ENCODE data around the gene NTM.

The NTM gene

GRCh38 chr11:132101881-132102280 lies 731.5 kb downstream of the NTM start:
- no peak overlapping the region for H3K23ac ChIP-seq (ENCODE audit: low read depth, low read length, poor library complexity)
- H3K14ac ChIP-seq (ENCODE audit: low read length) = no peak overlapping the region
- no peaks in the 10 kb centered on the region for H3K36me3 ChIP-seq (replicated peaks in 1 of 2; ENCODE audit: control insufficient read depth in 2 of 2, insufficient read depth in 2 of 2, low read length in 2 of 2)
- no peaks in the 10 kb centered on the region for H3K4me1 ChIP-seq (ENCODE audit: control insufficient read depth in 2 of 2, insufficient read depth in 1 of 2, low read depth in 1 of 2, low read length in 2 of 2)
- no peak overlapping the region for H3K9ac ChIP-seq (ENCODE audit: low read depth, low read length, poor library complexity)
- no peak overlapping the region for H3K4me2 ChIP-seq (ENCODE audit: insufficient read depth, low read length, poor library complexity, severe bottlenecking)
- H3K9me3 ChIP-seq (replicated peaks in 1 of 2; ENCODE audit: control insufficient read depth in 2 of 2, insufficient read depth in 1 of 2, low read depth in 1 of 2, low read length in 2 of 2) = no peaks in the 10 kb centered on the region
- H2BK5ac ChIP-seq (ENCODE audit: low read length) = no peak overlapping the region
- no peak overlapping the region for H4K8ac ChIP-seq (ENCODE audit: low read depth, low read length)
- H2BK12ac ChIP-seq (ENCODE audit: low read length) = no peak overlapping the region
- H3K4ac ChIP-seq (ENCODE audit: low read length) = no peak overlapping the region
- no peak overlapping the region for H2AK5ac ChIP-seq (ENCODE audit: low read depth, low read length)
- no peak overlapping the region for H4K91ac ChIP-seq (ENCODE audit: low read depth, low read length, poor library complexity)
- no CpG with 5 or more reads among the region's 3 CpGs for WGBS, 2 donors (ENCODE audit: extremely low coverage in 2 of 2, insufficient read length in 2 of 2, insufficient replicate concordance in 1 of 2)
- no peaks in the 10 kb centered on the region for H3K79me1 ChIP-seq (ENCODE audit: low read depth, low read length)
- H3K4me3 ChIP-seq (ENCODE audit: low read length in 2 of 2) = no peak overlapping the region
- H3K27ac ChIP-seq (replicated peaks; ENCODE audit: low read length) = no peak overlapping the region
- H3K27me3 ChIP-seq (ENCODE audit: control insufficient read depth in 3 of 3, insufficient read depth in 3 of 3, low read depth in 1 of 3, low read length in 3 of 3) = no peaks in the 10 kb centered on the region
- H2AFZ ChIP-seq (ENCODE audit: low read length) = no peak overlapping the region
- DNase-seq (ENCODE audit: low spot score) = no peak
- H2BK15ac ChIP-seq (ENCODE audit: low read length) = no peak overlapping the region
- H3K18ac ChIP-seq (ENCODE audit: low read length) = no peak overlapping the region
- H2BK120ac ChIP-seq (ENCODE audit: low read depth, low read length) = no peak overlapping the region

DNA sequence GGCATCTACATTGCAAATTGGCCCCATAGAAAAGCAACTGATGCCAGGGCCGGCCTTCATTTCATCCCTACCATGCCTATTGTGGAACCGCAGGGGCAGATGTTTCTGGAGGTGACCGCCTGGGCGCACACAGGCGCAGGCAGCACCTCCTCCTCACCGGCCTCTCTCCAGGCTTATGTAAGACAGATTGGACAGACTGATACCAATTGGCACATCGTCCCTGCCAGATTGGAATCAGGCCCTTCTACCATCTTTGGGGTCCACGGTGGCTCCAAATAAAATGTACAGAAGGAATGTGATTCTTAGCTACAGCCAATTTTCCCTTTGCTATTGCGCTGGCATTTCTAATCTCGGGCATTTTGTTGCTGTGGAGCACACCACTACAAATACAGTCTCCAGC lies 732.6 kb downstream of the NTM start:
- H4K91ac ChIP-seq (ENCODE audit: low read depth, low read length, poor library complexity) = no peak overlapping the region
- no peaks in the 10 kb centered on the region for H3K9me3 ChIP-seq (replicated peaks in 1 of 2; ENCODE audit: control insufficient read depth in 2 of 2, insufficient read depth in 1 of 2, low read depth in 1 of 2, low read length in 2 of 2)
- H3K79me1 ChIP-seq (ENCODE audit: low read depth, low read length) = no peaks in the 10 kb centered on the region
- H2AFZ ChIP-seq (ENCODE audit: low read length) = no peak overlapping the region
- H2BK12ac ChIP-seq (ENCODE audit: low read length) = peak overlapping the region; percentile 7
- peak overlapping the region; percentile 31 for H2AK5ac ChIP-seq (ENCODE audit: low read depth, low read length)
- no peak overlapping the region for H3K23ac ChIP-seq (ENCODE audit: low read depth, low read length, poor library complexity)
- H3K4me1 ChIP-seq (ENCODE audit: control insufficient read depth in 2 of 2, insufficient read depth in 1 of 2, low read depth in 1 of 2, low read length in 2 of 2) = no peaks in the 10 kb centered on the region
- no peak for DNase-seq (ENCODE audit: low spot score)
- no peak overlapping the region for H3K4me3 ChIP-seq (ENCODE audit: low read length in 2 of 2)
- no peaks in the 10 kb centered on the region for H3K36me3 ChIP-seq (replicated peaks in 1 of 2; ENCODE audit: control insufficient read depth in 2 of 2, insufficient read depth in 2 of 2, low read length in 2 of 2)
- no peak overlapping the region for H4K8ac ChIP-seq (ENCODE audit: low read depth, low read length)
- peak overlapping the region; percentile 48 for H3K14ac ChIP-seq (ENCODE audit: low read length)
- no peak overlapping the region for H3K4ac ChIP-seq (ENCODE audit: low read length)
- no peak overlapping the region for H3K27ac ChIP-seq (replicated peaks; ENCODE audit: low read length)
- no peak overlapping the region for H3K18ac ChIP-seq (ENCODE audit: low read length)
- WGBS, 2 donors (ENCODE audit: extremely low coverage in 2 of 2, insufficient read length in 2 of 2, insufficient replicate concordance in 1 of 2) = no CpG with 5 or more reads among the region's 10 CpGs
- H3K9ac ChIP-seq (ENCODE audit: low read depth, low read length, poor library complexity) = no peak overlapping the region
- H2BK5ac ChIP-seq (ENCODE audit: low read length) = no peak overlapping the region
- no peaks in the 10 kb centered on the region for H3K27me3 ChIP-seq (ENCODE audit: control insufficient read depth in 3 of 3, insufficient read depth in 3 of 3, low read depth in 1 of 3, low read length in 3 of 3)
- no peak overlapping the region for H3K4me2 ChIP-seq (ENCODE audit: insufficient read depth, low read length, poor library complexity, severe bottlenecking)
- no peak overlapping the region for H2BK120ac ChIP-seq (ENCODE audit: low read depth, low read length)
- H2BK15ac ChIP-seq (ENCODE audit: low read length) = no peak overlapping the region

- H4K8ac ChIP-seq (ENCODE audit: low read depth, low read length) = no peak overlapping the region
- no peak overlapping the region for H3K4me3 ChIP-seq (ENCODE audit: low read length in 2 of 2)
- no peak overlapping the region for H3K9ac ChIP-seq (ENCODE audit: low read depth, low read length, poor library complexity)
- H3K4me2 ChIP-seq (ENCODE audit: insufficient read depth, low read length, poor library complexity, severe bottlenecking) = no peak overlapping the region
- no peak overlapping the region for H4K91ac ChIP-seq (ENCODE audit: low read depth, low read length, poor library complexity)
- no CpG with 5 or more reads among the region's 13 CpGs for WGBS, 2 donors (ENCODE audit: extremely low coverage in 2 of 2, insufficient read length in 2 of 2, insufficient replicate concordance in 1 of 2)
- no peak overlapping the region for H2AFZ ChIP-seq (ENCODE audit: low read length)
- H3K36me3 ChIP-seq (replicated peaks in 1 of 2; ENCODE audit: control insufficient read depth in 2 of 2, insufficient read depth in 2 of 2, low read length in 2 of 2) = no peaks in the 10 kb centered on the region
- no peak overlapping the region for H2BK120ac ChIP-seq (ENCODE audit: low read depth, low read length)
- no peaks in the 10 kb centered on the region for H3K9me3 ChIP-seq (replicated peaks in 1 of 2; ENCODE audit: control insufficient read depth in 2 of 2, insufficient read depth in 1 of 2, low read depth in 1 of 2, low read length in 2 of 2)
- H3K18ac ChIP-seq (ENCODE audit: low read length) = no peak overlapping the region
- H3K79me1 ChIP-seq (ENCODE audit: low read depth, low read length) = no peaks in the 10 kb centered on the region
- H3K27me3 ChIP-seq (ENCODE audit: control insufficient read depth in 3 of 3, insufficient read depth in 3 of 3, low read depth in 1 of 3, low read length in 3 of 3) = no peaks in the 10 kb centered on the region
- no peak overlapping the region for H3K23ac ChIP-seq (ENCODE audit: low read depth, low read length, poor library complexity)
- H3K4ac ChIP-seq (ENCODE audit: low read length) = no peak overlapping the region
- H2AK5ac ChIP-seq (ENCODE audit: low read depth, low read length) = no peak overlapping the region
- no peak overlapping the region for H3K27ac ChIP-seq (replicated peaks; ENCODE audit: low read length)
- no peaks in the 10 kb centered on the region for H3K4me1 ChIP-seq (ENCODE audit: control insufficient read depth in 2 of 2, insufficient read depth in 1 of 2, low read depth in 1 of 2, low read length in 2 of 2)
- no peak overlapping the region for H2BK5ac ChIP-seq (ENCODE audit: low read length)
- no peak overlapping the region for H3K14ac ChIP-seq (ENCODE audit: low read length)
- no peak for DNase-seq (ENCODE audit: low spot score)
- H2BK12ac ChIP-seq (ENCODE audit: low read length) = no peak overlapping the region
- H2BK15ac ChIP-seq (ENCODE audit: low read length) = no peak overlapping the region
Measured at GRCh38 chr11:132106096-132106982, 735.9 kb downstream of the NTM start.

DNA sequence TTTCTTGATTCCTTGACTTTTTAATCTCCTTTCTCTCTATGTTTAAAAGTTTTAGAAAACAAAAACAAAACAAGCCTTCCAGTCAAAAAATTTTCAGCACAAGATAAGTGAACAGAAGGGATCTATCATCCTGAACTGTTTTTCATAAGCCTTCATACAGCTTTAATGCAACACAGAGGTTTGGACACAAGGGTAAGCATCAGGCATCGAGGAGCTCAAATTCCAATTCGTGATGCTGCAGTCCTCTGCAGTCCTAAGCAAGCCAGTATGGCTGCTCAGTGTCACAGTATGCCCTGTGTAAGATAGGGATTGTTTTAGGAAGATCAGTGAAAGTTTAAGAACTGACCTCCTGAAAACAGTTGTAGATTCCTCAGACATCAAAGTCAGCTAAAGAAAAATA lies 740.9 kb downstream of the NTM start:
- Histone ChIP-seq H2BK12ac (ENCODE audit: low read length) (no peak overlapping the region), H2AK5ac (ENCODE audit: low read depth, low read length) (no peak overlapping the region), H3K27ac (replicated peaks; ENCODE audit: low read length) (no peak overlapping the region), H4K91ac (ENCODE audit: low read depth, low read length, poor library complexity) (no peak overlapping the region), H3K79me1 (ENCODE audit: low read depth, low read length) (no peaks in the 10 kb centered on the region), H3K27me3 (ENCODE audit: control insufficient read depth in 3 of 3, insufficient read depth in 3 of 3, low read depth in 1 of 3, low read length in 3 of 3) (no peaks in the 10 kb centered on the region), H4K8ac (ENCODE audit: low read depth, low read length) (no peak overlapping the region), H3K18ac (ENCODE audit: low read length) (no peak overlapping the region), H3K36me3 (replicated peaks in 1 of 2; ENCODE audit: control insufficient read depth in 2 of 2, insufficient read depth in 2 of 2, low read length in 2 of 2) (no peaks in the 10 kb centered on the region), H2BK5ac (ENCODE audit: low read length) (no peak overlapping the region), H2BK15ac (ENCODE audit: low read length) (no peak overlapping the region), H3K4ac (ENCODE audit: low read length) (no peak overlapping the region), H2BK120ac (ENCODE audit: low read depth, low read length) (no peak overlapping the region), H3K4me2 (ENCODE audit: insufficient read depth, low read length, poor library complexity, severe bottlenecking) (no peak overlapping the region), H3K9ac (ENCODE audit: low read depth, low read length, poor library complexity) (no peak overlapping the region), H3K4me1 (ENCODE audit: control insufficient read depth in 2 of 2, insufficient read depth in 1 of 2, low read depth in 1 of 2, low read length in 2 of 2) (peaks cover 0 to 9% of the 10 kb centered on the region in 2 donors), H2AFZ (ENCODE audit: low read length) (no peak overlapping the region), H3K14ac (ENCODE audit: low read length) (no peak overlapping the region), H3K4me3 (ENCODE audit: low read length in 2 of 2) (no peak overlapping the region), H3K23ac (ENCODE audit: low read depth, low read length, poor library complexity) (no peak overlapping the region), H3K9me3 (replicated peaks in 1 of 2; ENCODE audit: control insufficient read depth in 2 of 2, insufficient read depth in 1 of 2, low read depth in 1 of 2, low read length in 2 of 2) (no peaks in the 10 kb centered on the region)
- WGBS, 2 donors (ENCODE audit: extremely low coverage in 2 of 2, insufficient read length in 2 of 2, insufficient replicate concordance in 1 of 2) = no CpG with 5 or more reads among the region's 2 CpGs
- DNase-seq (ENCODE audit: low spot score) = no peak

All from neuronal stem cell (in vitro differentiated cells).